VCaP (cell line): Measurements from ENCODE around the gene TP63.
"Not testable (repeated sequence)": the region's sequence is repeated elsewhere in the genome, so short reads cannot be mapped to it uniquely, and the experiment has no call there.

ENCODE experiments used
- H3K27ac ChIP-seq: fragments of 450-650 bp; 2 replicates; pipeline ENCODE4 v1.5.1; 2017
- CTCF ChIP-seq: fragments of 450-650 bp; conservative IDR thresholded peaks from 2 replicates; pipeline ENCODE4 v1.5.1; 2017; ENCODE audit warnings: mild to moderate bottlenecking, moderate library complexity

TP63 gene

GRCh38 chr3:189606774-189607173, 24.4 kb upstream of the TP63 start:
- H3K27ac ChIP-seq, result no peak overlapping the region
- TF ChIP-seq CTCF, result no peak

- H3K27ac ChIP-seq, result not testable (repeated sequence)
These were observed 18.5 kb upstream of the TP63 start for GRCh38 chr3:189612641-189613040.

- TF ChIP-seq CTCF, result no peak
- no peak overlapping the region for H3K27ac ChIP-seq
These were observed 18.1 kb upstream of the TP63 start for GRCh38 chr3:189613122-189613521.

GRCh38 chr3:189621948-189622603, 9.1 kb upstream of the TP63 start:
- TF ChIP-seq CTCF, result no peak

GRCh38 chr3:189622629-189623028, 8.6 kb upstream of the TP63 start:
- no peak for TF ChIP-seq CTCF
- H3K27ac ChIP-seq, result no peak overlapping the region

More at GRCh38 chr3:189621948-189622603, 9.1 kb upstream of the TP63 start:
- H3K27ac ChIP-seq, result no peak overlapping the region

GRCh38 chr3:189624130-189624529, 7.1 kb upstream of the TP63 start:
- no peak for TF ChIP-seq CTCF
- H3K27ac ChIP-seq, result no peak overlapping the region

GRCh38 chr3:189625071-189625470, 6.1 kb upstream of the TP63 start:
- no peak for TF ChIP-seq CTCF
- no peak overlapping the region for H3K27ac ChIP-seq

- no peak for TF ChIP-seq CTCF
- H3K27ac ChIP-seq, result no peak overlapping the region
These were observed 5.6 kb upstream of the TP63 start for GRCh38 chr3:189625572-189625971.
